GM21786 (cell line): ENCODE results near the gene ATP11A.
"Not testable (repeated sequence)": the region's sequence is repeated elsewhere in the genome, so short reads cannot be mapped to it uniquely, and the experiment has no call there.

Experiments
- ATAC-seq: cut with Tn5 transposase; IDR thresholded peaks from one replicate; pipeline ENCODE4 v1.9.1; 2021; ENCODE audit not compliant: unreplicated experiment

Gene ATP11A

GRCh38 chr13:112835796-112836195, 146.0 kb downstream of the ATP11A start:
- ATAC-seq, result no peak

GRCh38 chr13:112836940-112837339, 147.1 kb downstream of the ATP11A start:
- no peak for ATAC-seq

GRCh38 chr13:112837371-112838037, 147.7 kb downstream of the ATP11A start:
- no peak for ATAC-seq

- no peak for ATAC-seq
These were observed 148.4 kb downstream of the ATP11A start for GRCh38 chr13:112838038-112838841.

- ATAC-seq, result no peak
These were observed 148.9 kb downstream of the ATP11A start for GRCh38 chr13:112838842-112839117.

GRCh38 chr13:112839356-112840105, 149.7 kb downstream of the ATP11A start:
- ATAC-seq, result no peak

- ATAC-seq, result no peak
These were observed 150.8 kb downstream of the ATP11A start for GRCh38 chr13:112840472-112841302.

- not testable (repeated sequence) for ATAC-seq
These were observed 151.6 kb downstream of the ATP11A start for GRCh38 chr13:112841303-112842015.

GRCh38 chr13:112842343-112842856, 152.6 kb downstream of the ATP11A start:
- no peak for ATAC-seq

GRCh38 chr13:112842931-112843391, 153.1 kb downstream of the ATP11A start:
- ATAC-seq, result no peak

- no peak for ATAC-seq
These were observed 153.7 kb downstream of the ATP11A start for GRCh38 chr13:112843392-112844111.

GRCh38 chr13:112844411-112844810, 154.6 kb downstream of the ATP11A start:
- no peak for ATAC-seq

- ATAC-seq, result no peak
These were observed 155.0 kb downstream of the ATP11A start for GRCh38 chr13:112844879-112845278.

- no peak for ATAC-seq
These were observed 155.8 kb downstream of the ATP11A start for GRCh38 chr13:112845511-112846144.

GRCh38 chr13:112846411-112847115, 156.7 kb downstream of the ATP11A start:
- no peak for ATAC-seq

- no peak for ATAC-seq
These were observed 159.7 kb downstream of the ATP11A start for GRCh38 chr13:112849500-112849899.

GRCh38 chr13:112850273-112850672, 160.4 kb downstream of the ATP11A start:
- no peak for ATAC-seq
